Uterus (tissue), 4 donors: ENCODE measurements around the gene RAB39B. TPM values are rescaled to one million over a fixed set of nuclear protein-coding genes. Genes with fewer than 3 reads are reported as not detected.
"Not testable (repeated sequence)": the region's sequence is repeated elsewhere in the genome, so short reads cannot be mapped to it uniquely, and the experiment has no call there.

Experiments used
- DNase-seq, 2 donors: peaks; one replicate each; pipeline ENCODE4 v3.0.0-alpha.2; 2019 to 2020
- H3K27ac ChIP-seq, 2 donors: fragments of 200-600 bp; sonication (generic); 1 replicate in 1 of 2; 2 replicates in 1 of 2; pipeline ENCODE4 v1.5.1; 2016 to 2018
- H3K27me3 ChIP-seq, 2 donors: fragments of 200-600 bp; sonication (generic); one replicate each; pipeline ENCODE4 v1.5.1; 2018 to 2019; ENCODE audit warnings: control low read depth in 1 of 2
- H3K36me3 ChIP-seq, 2 donors: fragments of 200-600 bp; sonication (generic); one replicate each; pipeline ENCODE4 v1.5.1; 2019; ENCODE audit warnings: control low read depth in 1 of 2
- H3K4me1 ChIP-seq, 2 donors: fragments of 200-600 bp; sonication (generic); one replicate each; pipeline ENCODE4 v1.5.1; 2018 to 2019; ENCODE audit warnings: control low read depth in 1 of 2
- H3K4me3 ChIP-seq, 2 donors: fragments of 200-600 bp; sonication (generic); 1 replicate in 1 of 2; 2 replicates in 1 of 2; pipeline ENCODE4 v1.5.1; 2018 to 2019; ENCODE audit warnings: mild to moderate bottlenecking in 1 of 2
- H3K9me3 ChIP-seq, 2 donors: fragments of 200-600 bp; sonication (generic); one replicate each; pipeline ENCODE4 v1.5.1; 2019; ENCODE audit warnings: control low read depth in 1 of 2
- POLR2A ChIP-seq, 2 donors: fragments of 450-650 bp; IDR thresholded peaks; one replicate each; pipeline ENCODE4 v1.6.1; 2016; ENCODE audit warnings: antibody characterized with exemption in 2 of 2, mild to moderate bottlenecking in 1 of 2, moderate library complexity in 1 of 2
- intact Hi-C: fragments of 100-400 bp; cut with DNase I; formaldehyde crosslinking; loops from one replicate; pipeline ENCODE4 v1.15.1; 2023; ENCODE audit warnings: low total_unique reads
- total RNA-seq, 4 donors: library from RNA; depleted of rRNA in 3 of 4; stranded (reverse); fragments of >200 nt in 3 of 4; gene quantifications; one replicate each; pipeline versions ENCODE4 v1.1.0 to v1.2.4, GENCODE V29; 2014 to 2023
- TF ChIP-seq, protein P1 (sequence below), 4 experiments: fragments of 200-600 bp in 2 of 4; fragments of 450-650 bp in 2 of 4; sonication (generic) in 2 of 4; IDR thresholded peaks; one replicate each; pipeline ENCODE4 v1.5.1; 2016 to 2019; ENCODE audit warnings: antibody characterized with exemption in 4 of 4, mild to moderate bottlenecking in 2 of 4, moderate library complexity in 1 of 4
- donor health status: DM: yes; HTN: yes; CAD: no.

The RAB39B gene, protein sequence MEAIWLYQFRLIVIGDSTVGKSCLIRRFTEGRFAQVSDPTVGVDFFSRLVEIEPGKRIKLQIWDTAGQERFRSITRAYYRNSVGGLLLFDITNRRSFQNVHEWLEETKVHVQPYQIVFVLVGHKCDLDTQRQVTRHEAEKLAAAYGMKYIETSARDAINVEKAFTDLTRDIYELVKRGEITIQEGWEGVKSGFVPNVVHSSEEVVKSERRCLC
- 1 to 10 TPM in 1 of 4 donors, under 1 TPM in 1, not detected in 2; 0.24 to 3.5 TPM for total RNA-seq

GRCh38 chrX:155263854-155264628 lies at the start of gene RAB39B:
Gene RAB39B, minus strand, starts transcription at chrX:155264491. Its CDS starts 203 bp downstream, at chrX:155264288.
- Histone ChIP-seq H3K27me3 (no peaks in the 10 kb centered on the region), H3K9me3 (no peaks in the 10 kb centered on the region), H3K36me3 (no peaks in the 10 kb centered on the region), H3K4me1 (no peaks in the 10 kb centered on the region), H3K4me3 (peak within 1 kb of the TSS in 1 of 2 donors; percentile 12), H3K27ac (no peak within 1 kb of the TSS)
- peak; percentile 17 to 24 for DNase-seq
- TF ChIP-seq, protein P1, sequence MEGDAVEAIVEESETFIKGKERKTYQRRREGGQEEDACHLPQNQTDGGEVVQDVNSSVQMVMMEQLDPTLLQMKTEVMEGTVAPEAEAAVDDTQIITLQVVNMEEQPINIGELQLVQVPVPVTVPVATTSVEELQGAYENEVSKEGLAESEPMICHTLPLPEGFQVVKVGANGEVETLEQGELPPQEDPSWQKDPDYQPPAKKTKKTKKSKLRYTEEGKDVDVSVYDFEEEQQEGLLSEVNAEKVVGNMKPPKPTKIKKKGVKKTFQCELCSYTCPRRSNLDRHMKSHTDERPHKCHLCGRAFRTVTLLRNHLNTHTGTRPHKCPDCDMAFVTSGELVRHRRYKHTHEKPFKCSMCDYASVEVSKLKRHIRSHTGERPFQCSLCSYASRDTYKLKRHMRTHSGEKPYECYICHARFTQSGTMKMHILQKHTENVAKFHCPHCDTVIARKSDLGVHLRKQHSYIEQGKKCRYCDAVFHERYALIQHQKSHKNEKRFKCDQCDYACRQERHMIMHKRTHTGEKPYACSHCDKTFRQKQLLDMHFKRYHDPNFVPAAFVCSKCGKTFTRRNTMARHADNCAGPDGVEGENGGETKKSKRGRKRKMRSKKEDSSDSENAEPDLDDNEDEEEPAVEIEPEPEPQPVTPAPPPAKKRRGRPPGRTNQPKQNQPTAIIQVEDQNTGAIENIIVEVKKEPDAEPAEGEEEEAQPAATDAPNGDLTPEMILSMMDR (IDR thresholded peaks at IDR 0.05) = no peak
- TF ChIP-seq POLR2A (IDR thresholded peaks at IDR 0.05) = no peak
- intact Hi-C loops = no loop called here

DNA sequence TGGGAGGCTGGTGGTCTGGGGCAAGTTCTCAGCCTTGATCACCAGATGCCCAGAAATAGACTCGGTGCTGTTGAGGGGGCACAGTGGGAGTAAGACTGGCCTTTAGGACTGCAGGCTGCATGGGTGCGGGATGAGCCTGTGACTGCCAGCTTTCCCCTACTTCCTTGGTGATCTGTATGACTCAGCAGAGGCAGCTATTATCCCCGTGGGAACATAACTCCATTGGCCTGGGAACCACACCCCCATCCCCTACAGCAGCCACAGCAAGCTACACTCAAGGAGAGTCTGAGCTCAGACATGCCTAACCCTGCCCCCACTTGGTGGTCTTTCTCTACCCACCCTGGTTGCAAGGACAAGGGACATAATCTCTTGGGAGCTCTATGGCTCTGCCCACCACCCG lies 49.5 kb upstream of the RAB39B start:
- H3K4me3 ChIP-seq = no peak overlapping the region
- H3K27ac ChIP-seq = no peak overlapping the region
- TF ChIP-seq POLR2A (IDR thresholded peaks at IDR 0.05) = no peak
- TF ChIP-seq, protein P1 (IDR thresholded peaks at IDR 0.05) = no peak
- no peaks in the 10 kb centered on the region for H3K27me3 ChIP-seq
- intact Hi-C loops = no loop called here
- no peak for DNase-seq
- no peaks in the 10 kb centered on the region for H3K4me1 ChIP-seq
- peaks cover 0 to 3% of the 10 kb centered on the region in 2 donors for H3K9me3 ChIP-seq
- H3K36me3 ChIP-seq = no peaks in the 10 kb centered on the region

GRCh38 chrX:155293771-155294170 lies 29.5 kb upstream of the RAB39B start:
- TF ChIP-seq, protein P1 (IDR thresholded peaks at IDR 0.05) = no peak
- no peak for TF ChIP-seq POLR2A (IDR thresholded peaks at IDR 0.05)
- Histone ChIP-seq H3K27ac (no peak overlapping the region), H3K4me1 (no peaks in the 10 kb centered on the region), H3K4me3 (no peak overlapping the region), H3K27me3 (no peaks in the 10 kb centered on the region), H3K36me3 (no peaks in the 10 kb centered on the region), H3K9me3 (no peaks in the 10 kb centered on the region)
- intact Hi-C loops = no loop called here
- DNase-seq = no peak

- intact Hi-C loops = no loop called here
- Histone ChIP-seq H3K9me3 (no peaks in the 10 kb centered on the region), H3K4me1 (no peaks in the 10 kb centered on the region), H3K27ac (no peak overlapping the region), H3K27me3 (no peaks in the 10 kb centered on the region), H3K4me3 (no peak overlapping the region), H3K36me3 (no peaks in the 10 kb centered on the region)
- no peak for DNase-seq
- TF ChIP-seq, protein P1 (IDR thresholded peaks at IDR 0.05) = no peak
- TF ChIP-seq POLR2A (IDR thresholded peaks at IDR 0.05) = no peak
These were observed 15.6 kb upstream of the RAB39B start for GRCh38 chrX:155279873-155280272.

GRCh38 chrX:155270969-155271368 lies 6.7 kb upstream of the RAB39B start:
- no peak for DNase-seq
- TF ChIP-seq, protein P1 (IDR thresholded peaks at IDR 0.05) = no peak
- Histone ChIP-seq H3K9me3 (peaks cover 0 to 4% of the 10 kb centered on the region in 2 donors), H3K27ac (no peak overlapping the region), H3K4me1 (no peaks in the 10 kb centered on the region), H3K36me3 (no peaks in the 10 kb centered on the region), H3K4me3 (no peak overlapping the region), H3K27me3 (no peaks in the 10 kb centered on the region)
- intact Hi-C loops = no loop called here

- H3K36me3 ChIP-seq, H3K27me3 ChIP-seq, H3K9me3 ChIP-seq, H3K4me3 ChIP-seq, H3K4me1 ChIP-seq, intact Hi-C loops, DNase-seq, H3K27ac ChIP-seq: not testable (repeated sequence)
These were observed 3.7 kb upstream of the RAB39B start for GRCh38 chrX:155267995-155268394.
